ENCODE results near the gene FBXO3.
A peak's percentile ranks its signal among the peaks of the same experiment; 100 is the strongest.
"Not testable (repeated sequence)": the region's sequence is repeated elsewhere in the genome, so short reads cannot be mapped to it uniquely, and the experiment has no call there.

FBXO3 gene

GRCh38 chr11:33773987-33774735, at the start of gene FBXO3:
TSS of gene FBXO3 (minus strand) at chr11:33774520. CDS start at chr11:33774497, 23 bp downstream.
- DNase-seq: peak; percentile 71

- not testable (repeated sequence) for DNase-seq
Observed at GRCh38 chr11:33822981-33823380, 48.7 kb upstream of the FBXO3 start.

GRCh38 chr11:33819278-33820035, 45.1 kb upstream of the FBXO3 start:
- DNase-seq: no peak

- peak; percentile 55 for DNase-seq
Observed at GRCh38 chr11:33808228-33808828, 34.0 kb upstream of the FBXO3 start.

GRCh38 chr11:33804471-33804870, 30.2 kb upstream of the FBXO3 start:
- no peak for DNase-seq

- DNase-seq: peak; percentile 91
Observed at GRCh38 chr11:33802194-33802950, 28.1 kb upstream of the FBXO3 start.

- no peak for DNase-seq
Observed at GRCh38 chr11:33801821-33802193, 27.5 kb upstream of the FBXO3 start.

GRCh38 chr11:33797879-33798278, 23.6 kb upstream of the FBXO3 start:
- DNase-seq: no peak

GRCh38 chr11:33790040-33790439, 15.7 kb upstream of the FBXO3 start:
- no peak for DNase-seq

GRCh38 chr11:33788095-33788494, 13.8 kb upstream of the FBXO3 start:
- not testable (repeated sequence) for DNase-seq

GRCh38 chr11:33787076-33787475, 12.8 kb upstream of the FBXO3 start:
- no peak for DNase-seq

GRCh38 chr11:33785609-33786008, 11.3 kb upstream of the FBXO3 start:
- DNase-seq: no peak

GRCh38 chr11:33779849-33780528, 5.7 kb upstream of the FBXO3 start:
- DNase-seq: no peak

GRCh38 chr11:33778675-33779074, 4.4 kb upstream of the FBXO3 start:
- DNase-seq: peak; percentile 48

GRCh38 chr11:33777906-33778305, 3.6 kb upstream of the FBXO3 start:
- DNase-seq: no peak

- DNase-seq: no peak
Observed at GRCh38 chr11:33775832-33776470, 1.6 kb upstream of the FBXO3 start.

- DNase-seq: no peak
Observed at GRCh38 chr11:33775467-33775807, 1.1 kb upstream of the FBXO3 start.

GRCh38 chr11:33774736-33775466, 581 bp upstream of the FBXO3 start:
- no peak for DNase-seq

- DNase-seq: no peak
Observed at GRCh38 chr11:33773404-33773986, 825 bp downstream of the FBXO3 start.

GRCh38 chr11:33772870-33773269, 1.4 kb downstream of the FBXO3 start:
- DNase-seq: no peak

- no peak for DNase-seq
Observed at GRCh38 chr11:33772300-33772699, 2.0 kb downstream of the FBXO3 start.

All from NCI-H446 treated with DMSO at 0.1 percent for 48 hours (cell line).